ENCODE measurements around the gene NFIA.

NFIA gene

DNA sequence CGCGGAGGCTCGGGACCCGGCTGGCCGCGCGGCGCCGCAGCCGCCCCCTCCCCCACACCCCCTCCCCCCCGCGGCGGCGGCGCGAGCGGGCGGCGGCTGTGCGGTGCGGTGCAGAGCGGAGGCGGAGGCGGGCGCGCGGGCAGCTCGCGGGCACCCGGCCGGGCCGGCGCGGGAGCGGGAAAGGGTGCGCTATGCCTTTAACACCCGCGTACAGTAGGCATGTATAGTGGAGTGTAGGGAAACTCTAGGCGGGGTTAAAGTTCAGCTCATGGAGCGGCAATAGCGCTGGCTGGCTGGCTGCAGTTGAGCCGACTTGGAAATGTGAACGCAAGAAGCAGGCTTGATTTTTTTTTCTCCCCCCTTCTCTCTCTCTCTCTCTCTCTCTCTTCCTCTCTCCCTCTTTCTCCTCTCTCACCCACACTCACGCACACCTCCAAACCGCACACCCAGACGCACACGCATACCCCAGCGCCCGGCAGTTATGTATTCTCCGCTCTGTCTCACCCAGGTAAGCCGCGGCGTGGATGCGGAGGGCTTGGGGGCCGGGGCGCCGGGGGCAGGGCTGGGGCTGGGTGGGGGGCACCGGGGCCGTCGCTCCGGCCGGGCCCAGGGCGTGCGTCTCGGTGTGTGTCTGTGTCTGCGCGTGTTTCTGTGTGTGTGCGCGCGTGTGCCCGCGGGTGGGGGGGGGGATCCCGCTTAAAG, at the start of gene NFIA:
Gene NFIA, plus strand, starts transcription at position 251 of the 702 bp plus-strand sequence.
- no peak for DNase-seq (ENCODE audit: low read depth)

DNA sequence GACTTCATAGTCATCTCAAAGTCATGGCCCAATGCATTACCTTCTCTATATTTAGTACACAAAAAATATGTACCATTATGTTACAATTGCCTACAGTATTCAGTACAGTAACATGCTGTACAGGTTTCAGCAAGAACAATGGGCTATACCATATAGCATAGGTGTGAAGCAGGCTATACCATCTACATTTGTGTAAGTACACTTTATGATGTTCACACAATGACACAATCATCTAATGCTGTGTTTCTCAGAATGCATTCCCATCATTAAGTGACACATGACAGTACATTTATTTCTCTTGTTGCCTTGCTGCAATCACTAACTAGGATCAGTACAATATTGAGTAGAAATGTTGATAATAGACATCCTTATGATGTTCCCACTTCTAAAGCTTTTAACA, 46.5 kb upstream of the NFIA start:
- DNase-seq (ENCODE audit: low read depth): no peak

DNA sequence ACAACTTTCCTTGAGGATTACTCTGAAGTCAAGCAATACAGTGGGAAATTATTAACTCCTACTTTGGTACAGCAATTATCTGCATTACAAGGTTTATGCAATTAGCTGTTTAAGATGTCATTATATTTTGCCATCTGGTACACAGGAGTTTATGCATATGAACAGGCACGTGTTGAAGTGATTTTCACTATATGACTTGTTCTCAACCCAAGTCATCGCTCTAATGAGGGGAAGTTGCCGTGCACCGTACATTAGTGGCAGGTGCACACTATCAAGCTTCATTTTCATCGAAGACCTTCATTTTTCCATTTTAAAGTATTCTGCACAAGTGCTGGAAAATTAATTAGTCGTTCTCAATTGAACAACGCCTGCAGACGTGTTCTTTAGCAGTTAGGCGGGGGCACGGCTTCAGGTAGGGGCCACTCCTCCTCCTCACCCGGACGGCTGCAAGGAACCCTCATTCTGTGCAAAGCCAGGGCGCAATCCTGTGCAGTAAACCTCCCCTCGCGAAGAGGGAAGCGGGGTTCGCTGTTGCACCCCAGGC, 39.8 kb upstream of the NFIA start:
- no peak for DNase-seq (ENCODE audit: low read depth)

DNA sequence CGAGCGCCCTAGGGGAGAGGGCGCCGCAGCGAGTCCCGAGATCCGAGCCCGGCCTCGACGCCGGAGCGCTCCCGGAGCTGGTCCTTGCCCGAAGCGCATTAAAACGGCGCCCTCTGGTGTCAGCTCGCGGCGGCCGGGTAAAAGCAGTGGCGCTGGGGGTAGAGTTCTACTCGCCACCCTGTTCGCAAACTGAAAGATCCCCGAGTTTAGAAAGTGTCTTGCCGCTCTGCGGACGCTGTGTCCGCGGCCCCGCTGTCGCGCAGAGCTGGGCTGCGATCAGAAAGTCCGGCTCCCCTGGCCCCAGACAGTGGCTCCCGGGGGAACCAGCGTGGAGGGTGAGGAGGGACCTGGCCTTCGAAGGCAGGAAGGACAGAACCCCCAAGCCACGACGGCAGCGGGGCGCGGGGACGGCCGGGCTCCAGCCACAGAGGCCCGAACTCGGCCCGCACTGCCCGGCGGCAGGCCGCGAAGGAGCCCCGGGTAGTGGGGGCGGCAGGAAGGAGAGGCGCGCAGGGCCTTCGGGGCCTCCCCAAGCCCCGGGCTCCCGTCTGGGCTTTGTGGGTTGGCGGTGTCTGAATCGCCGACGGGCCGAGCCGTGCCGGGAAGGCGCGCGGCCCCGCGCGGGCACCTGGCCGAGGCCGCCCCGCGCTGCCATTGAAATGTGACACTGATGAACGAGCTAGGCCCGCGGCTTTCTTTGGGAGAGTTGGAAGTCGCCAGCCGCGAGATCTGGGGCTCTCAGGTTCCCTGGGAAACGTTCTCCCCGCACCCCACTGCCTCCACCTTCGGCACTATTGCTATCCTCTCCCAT, 39.1 kb upstream of the NFIA start:
- peak; percentile 82 for DNase-seq (ENCODE audit: low read depth)

DNA sequence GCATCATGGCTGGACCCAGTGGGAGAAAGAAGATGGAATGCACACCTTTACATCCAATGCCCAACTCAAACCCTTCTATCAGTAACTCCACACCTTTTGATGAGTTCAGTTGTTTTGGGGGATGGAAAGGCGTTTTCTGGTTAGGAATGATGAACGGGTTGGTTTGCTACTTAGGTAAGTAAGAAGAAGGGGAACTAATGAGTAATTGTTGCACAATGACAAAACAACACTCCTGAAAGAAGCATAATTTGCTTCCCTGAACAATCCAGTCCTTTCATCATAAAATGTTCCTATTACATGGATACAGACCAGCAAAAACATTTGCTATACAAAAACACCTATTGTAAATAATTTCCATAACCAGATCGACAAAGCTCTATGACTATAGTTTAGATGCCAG, 35.9 kb upstream of the NFIA start:
- DNase-seq (ENCODE audit: low read depth): no peak

DNA sequence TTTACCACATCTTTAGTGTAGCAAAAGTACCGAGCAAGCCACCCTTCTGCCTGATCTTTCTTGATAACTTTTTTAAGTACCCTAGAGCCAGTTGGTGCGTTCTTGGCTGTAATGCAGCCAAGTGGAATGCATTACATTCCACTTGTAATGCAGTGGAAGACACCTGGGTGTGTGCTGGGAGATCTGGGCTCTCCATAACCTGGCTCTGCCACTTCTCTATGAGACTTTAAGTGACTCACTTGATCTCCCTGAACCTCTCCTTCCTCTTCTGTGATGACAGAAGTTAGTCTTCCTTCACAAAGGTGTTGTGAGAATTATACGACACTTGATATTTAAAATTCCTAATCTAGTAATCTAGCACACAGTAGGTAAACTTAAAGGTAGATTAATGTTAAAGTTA, 35.3 kb upstream of the NFIA start:
- DNase-seq (ENCODE audit: low read depth): no peak

DNA sequence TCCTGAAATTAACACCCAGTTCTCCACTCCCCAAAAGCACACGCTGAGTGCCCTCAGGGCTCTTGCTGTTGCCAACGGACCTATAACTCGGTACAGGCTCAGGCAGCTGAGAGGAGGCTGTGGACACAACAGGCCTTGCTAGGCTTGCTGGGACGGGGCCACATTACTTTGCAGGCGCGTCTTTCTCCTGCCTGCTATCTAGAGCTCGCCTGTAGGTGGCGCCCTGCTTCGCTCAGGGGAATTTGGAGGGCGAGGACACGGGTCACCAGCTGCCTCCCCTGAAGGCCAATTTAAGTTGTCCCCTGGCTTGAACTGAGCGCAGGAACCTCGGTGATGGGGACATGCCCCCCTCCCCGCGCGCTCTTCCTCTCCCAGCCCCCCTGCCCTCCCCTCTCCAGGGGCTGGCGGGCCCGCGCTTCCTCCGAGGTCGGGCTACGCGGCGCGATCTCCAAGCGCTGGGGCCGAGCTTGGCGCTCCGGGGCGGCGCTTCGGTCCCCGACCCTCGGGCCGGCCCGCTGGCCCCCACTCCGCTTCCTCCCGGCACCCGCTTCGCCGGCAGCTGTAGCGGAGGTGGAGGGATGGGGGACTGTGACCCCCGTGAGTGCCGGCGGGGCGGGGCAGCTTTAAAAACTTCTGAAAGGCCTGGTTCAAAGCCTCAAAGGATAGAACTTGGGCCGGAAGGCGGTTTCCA, 32.4 kb upstream of the NFIA start:
- peak; percentile 85 for DNase-seq (ENCODE audit: low read depth)

DNA sequence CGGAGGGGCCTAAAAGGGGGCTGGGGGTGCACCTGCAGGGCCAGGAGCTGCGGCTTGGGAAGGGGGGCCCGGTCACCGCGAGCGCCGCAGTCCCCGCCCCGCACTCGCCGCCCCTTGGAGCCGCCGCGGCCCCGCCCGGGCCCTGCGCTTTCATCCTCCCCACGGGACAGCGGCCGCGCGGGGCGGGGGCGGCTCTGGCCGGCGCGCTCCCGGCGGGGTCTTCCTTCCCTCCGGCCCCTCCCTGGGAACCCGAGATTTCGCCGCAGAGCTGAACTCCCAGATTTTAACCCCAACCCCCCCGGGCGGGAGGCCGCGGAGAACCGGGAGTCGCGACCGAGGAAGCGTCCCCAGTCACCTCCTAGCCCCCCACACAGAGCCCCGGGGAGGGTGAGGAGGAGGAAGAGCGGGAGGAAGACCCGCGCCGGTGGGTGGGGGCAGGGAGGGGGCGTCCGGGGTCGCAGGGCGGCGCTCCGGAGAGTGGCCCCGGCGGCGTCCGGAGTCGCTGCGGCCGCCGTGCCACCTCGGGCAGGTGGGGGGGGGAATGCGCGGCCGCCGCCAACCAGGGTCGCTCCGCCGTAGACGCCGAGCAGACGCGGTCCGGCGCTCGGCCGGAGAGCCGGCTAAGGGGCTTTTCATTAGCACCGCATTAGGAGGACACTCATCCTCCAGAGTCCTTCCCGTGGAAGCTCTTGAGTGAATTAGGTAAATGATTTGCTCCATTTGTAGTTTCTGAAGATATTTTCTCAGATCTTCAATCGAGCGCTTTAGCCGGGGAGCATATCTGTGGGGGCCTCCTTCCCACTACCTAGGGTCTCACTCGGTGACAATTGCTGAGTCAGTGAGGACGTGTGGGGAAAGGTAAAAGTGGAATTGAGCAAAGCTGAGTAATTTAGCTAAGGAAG, 31.6 kb upstream of the NFIA start:
- no peak for DNase-seq (ENCODE audit: low read depth)

DNA sequence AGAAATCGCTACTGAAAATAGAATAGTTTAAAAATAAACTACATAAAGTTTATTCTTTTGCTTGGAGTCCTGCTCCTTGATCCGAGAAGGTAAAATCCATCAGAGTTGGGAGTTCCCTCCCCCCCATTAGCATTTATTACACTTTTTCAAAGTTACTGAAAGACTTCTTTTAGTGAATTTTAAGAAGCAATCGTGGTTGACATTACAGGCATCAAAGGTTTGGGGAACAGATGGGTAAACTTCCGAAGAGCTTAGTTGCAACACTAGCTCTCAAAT, 31.0 kb upstream of the NFIA start:
- DNase-seq (ENCODE audit: low read depth): no peak

DNA sequence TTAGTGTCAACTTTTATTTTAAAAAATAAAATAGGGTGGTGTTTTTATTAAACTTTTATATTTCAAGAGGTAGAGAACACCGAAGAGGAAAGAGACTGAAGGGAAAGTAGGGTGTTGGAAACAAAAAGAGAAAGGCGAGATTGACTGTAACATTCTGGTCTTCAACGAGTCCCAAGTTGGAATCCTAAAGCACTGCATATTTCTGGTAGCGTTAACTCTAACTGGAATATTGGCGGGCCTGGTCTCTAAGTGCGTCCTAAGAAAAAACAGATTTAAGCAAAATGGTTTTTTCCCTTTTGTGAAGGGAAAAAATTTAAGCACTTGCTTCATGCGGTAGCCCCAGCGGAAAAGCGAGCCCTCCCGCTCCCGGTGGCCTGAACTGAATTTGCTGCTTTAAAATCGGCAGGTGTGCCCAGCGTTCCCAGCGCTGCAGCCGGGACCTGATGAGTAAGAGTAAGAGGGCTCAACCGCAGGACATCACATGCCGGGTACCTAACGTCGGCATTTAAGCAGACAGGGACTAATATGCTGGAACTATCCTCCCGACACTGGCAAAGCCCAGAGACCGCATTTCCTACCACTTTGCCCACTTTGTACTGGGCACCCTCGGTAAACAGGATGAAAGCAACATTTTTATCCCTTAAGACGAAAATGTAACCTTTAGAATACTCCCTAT, 30.5 kb upstream of the NFIA start:
- DNase-seq (ENCODE audit: low read depth): no peak

DNA sequence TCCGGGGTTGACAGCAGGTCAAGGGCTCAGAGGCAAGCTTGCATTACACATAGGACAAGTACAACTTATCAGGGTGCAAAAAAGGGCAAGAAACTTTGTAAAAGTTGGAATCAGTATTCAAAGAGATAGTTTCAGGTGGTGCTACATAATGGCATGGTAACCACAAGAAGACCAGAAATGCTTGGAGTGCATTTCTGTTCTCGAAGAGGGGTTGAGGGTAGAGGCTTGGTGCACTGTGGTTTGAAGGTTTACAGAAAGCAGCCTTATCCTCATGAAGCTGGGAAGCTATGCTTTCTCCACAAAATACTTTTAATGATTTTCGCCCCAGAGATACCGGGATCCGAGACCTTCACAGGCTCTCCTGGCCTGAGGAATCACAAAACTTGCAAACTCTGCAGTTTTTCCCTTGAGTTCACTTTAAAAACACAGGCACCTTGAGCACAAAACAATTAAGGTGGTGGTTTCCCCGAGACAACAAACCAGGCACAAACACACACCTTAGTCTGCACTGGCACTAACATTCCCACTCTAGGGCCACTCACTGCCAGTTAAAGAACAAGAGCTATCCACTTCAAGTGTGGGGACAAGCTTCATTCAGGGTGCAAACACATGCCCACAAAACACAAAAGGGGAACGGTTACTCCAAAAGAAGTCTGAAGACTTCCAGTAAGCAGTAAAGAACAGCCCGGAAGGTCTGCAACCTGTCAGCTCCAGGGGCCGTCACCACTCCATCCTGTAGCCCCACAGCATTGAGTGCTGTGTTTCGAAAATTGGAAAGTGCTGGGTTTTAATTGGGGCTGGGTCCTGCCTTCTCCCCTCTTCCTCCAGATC, 29.8 kb upstream of the NFIA start:
- DNase-seq (ENCODE audit: low read depth): no peak

DNA sequence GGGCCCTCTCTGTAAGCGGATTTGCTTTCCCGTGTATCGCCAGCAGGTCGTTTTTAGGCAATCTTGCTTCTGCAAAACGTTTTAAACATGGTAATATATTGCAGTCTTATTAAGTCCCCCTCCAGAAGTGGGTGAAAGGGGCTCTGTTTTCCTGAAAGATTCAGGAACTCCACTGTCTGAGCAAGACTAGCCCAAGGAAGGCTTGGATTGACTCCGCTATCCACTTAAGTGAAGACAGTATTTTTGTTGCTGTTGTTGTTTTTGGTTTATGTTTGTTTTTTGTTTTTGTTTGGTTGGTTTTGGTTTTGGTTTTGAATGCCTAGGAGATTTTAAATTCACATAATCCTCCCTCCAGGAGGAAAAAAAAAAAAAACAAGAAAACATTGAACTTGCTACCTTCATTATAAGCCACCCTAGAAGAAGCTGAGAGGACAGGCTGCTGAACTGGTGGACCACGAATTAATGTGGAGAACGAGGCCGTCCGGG, 29.1 kb upstream of the NFIA start:
- DNase-seq (ENCODE audit: low read depth): no peak

DNA sequence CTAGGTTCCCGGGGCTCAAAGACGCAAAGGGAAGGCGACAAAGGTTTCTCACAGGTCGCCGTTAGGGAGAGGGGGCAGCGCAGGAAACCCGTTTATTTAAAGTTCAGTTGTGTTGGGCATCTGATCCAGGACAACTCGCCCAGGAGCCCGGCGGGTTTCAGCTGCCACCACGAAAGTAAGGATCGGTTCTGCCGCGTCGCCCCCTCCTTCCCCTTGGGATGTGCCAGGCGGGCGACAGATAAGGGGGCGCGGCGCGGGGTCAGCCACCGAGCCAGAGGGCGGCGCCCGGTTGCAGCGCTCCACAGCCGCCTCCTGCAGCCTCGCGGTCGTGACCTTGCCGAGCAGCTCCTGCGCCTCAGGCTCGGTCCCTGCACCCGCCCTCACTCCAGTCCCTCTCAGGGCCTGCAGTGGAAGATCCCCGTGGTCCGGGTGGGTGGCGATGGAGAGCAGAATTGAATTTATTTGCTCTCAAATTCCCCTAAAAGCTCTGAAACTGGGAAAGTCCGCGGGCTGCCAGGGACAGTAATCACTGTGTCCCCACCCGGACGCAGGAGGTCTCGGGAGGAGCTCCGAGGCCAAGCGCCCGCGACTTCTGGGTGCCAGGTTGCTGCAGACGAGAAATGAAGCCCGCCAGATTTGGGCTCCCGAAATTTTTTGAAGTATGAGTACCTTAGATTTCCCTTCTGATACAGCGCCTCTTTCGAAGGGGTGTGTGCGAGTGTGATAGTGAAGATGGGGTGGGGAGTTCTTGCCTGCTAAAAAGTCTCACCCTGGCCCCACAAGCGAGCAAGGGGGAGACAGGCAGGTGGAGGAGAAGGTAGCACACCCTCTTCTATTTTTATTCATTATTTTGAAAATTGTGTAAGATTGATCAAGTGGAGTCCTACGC, 28.4 kb upstream of the NFIA start:
- DNase-seq (ENCODE audit: low read depth): no peak

DNA sequence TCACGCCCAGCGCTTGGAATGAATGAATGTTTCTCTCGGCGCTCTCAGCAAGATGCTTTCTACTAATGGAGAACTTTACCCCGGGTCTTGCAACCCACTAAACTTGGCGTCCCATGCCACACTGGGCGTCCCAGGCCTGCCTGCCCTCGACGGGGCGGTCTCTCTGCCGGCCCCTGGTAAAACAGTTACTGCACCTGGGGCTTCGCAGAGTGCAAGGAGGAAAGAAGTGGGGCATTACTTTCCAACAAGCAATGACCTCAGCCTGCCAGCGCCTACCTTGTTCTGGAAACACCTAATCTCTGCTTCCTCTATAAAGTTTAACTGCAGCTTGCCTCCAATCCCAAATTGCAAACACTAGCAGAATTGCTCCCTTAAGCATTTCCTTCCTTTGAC, 27.8 kb upstream of the NFIA start:
- DNase-seq (ENCODE audit: low read depth): no peak

DNA sequence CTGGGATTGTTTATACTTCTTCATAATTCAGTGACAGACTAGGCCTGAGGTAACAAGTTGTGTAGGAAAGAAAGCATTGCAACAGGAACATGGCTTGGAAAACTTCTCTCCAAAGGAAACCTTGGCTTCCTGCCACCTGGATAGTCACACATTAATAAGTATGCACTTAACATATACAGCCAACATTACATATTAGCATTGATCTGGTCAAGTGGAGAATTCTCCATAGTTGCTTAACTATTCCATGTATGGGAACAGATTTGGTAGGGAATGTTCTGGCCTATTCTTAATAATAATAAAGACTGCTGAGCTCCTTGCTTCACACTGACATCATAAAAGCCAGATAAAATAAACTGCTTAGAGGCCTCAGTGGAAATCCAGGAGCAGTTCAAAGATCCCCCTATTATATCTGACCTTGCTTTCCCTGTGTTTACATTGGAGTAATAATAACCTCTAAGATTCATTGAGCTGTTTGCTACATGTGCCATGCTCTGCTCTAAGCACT, 27.2 kb upstream of the NFIA start:
- no peak for DNase-seq (ENCODE audit: low read depth)

DNA sequence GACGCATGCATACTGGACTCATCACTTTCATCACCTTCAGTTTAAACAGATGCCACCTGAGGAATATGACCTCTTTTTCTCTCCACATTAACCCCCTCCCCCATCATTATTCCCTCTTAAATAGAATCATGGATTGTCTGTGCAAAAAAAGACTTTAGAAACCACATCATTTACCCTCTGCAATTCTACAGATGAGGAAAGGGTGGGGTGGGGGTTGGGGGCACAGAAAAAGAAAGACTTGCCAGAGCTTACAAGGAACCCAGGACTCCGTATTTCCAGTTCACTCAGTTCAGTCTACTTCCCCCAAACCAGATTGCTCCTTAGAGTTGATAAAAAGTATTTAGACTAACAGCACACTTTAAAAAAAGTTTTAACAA, 26.2 kb upstream of the NFIA start:
- no peak for DNase-seq (ENCODE audit: low read depth)

DNA sequence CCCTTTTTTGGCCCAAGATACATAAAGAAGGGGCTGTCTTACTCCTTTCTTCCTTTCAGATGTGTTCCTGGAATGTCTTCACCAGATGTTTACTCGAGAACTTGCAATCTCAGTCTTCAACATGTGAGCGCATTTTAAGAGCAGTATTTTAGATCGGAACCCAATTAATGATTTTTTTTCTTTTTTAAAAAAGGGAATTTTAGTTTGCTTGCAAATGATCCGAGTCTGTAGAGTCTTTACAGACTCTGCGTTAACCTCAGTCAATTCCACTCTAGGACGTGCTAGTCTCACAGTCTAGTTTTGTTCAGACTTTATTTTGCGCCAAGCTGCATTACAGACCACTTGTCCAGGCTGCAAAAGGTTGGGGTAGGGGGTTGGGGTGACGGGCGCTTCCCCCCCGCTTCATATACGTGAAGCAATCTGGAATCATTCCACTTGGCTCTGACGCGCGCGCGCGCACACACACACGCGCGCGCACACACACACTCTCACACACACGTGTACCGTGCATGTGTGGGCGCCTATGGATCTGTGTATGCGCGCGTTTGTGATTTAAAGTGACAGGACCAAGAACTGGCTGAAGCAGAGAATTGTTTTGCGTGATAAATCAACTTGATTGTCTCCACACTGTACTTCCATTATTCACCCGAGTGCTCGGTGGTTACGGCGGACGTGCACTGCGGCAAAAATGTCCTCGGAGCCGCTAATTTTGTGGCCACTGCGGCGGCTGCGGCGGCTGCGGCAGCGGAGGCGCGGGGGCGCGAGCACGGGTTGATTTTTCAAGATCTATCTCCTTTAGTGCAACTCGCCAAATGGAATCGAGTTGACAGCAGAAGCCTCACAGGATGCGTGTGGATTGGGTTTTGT, 25.6 kb upstream of the NFIA start:
- no peak for DNase-seq (ENCODE audit: low read depth)
